Femur (tissue), 1 donor: ENCODE measurements around the gene CERS3.

Experiments used
- DNase-seq: peaks from one replicate; pipeline ENCODE4 v3.0.0-alpha.2; 2017

CERS3 gene

DNA sequence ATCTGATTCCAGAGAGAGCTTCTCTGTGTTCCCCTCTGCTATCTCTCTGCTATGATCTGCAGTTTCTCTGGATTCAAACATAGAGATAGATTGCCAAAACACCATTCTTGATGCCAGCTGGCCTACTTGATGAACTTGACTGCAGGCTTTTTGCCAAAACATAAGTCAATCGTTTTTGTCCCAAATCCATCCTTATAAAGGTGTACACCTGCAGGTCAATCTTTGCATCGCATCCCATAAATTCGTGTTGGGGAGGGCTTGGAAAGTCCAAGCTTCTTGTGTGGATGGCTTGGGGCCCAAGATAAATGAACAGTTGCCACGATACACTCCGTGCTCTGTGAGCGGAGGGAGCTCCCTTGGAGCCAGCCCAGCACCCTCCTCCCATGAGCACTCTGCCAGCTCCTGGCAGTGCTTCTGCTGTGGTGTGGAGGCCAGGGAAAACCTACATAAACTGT lies 2.7 kb downstream of the CERS3 start:
- DNase-seq = peak; percentile 89

DNA sequence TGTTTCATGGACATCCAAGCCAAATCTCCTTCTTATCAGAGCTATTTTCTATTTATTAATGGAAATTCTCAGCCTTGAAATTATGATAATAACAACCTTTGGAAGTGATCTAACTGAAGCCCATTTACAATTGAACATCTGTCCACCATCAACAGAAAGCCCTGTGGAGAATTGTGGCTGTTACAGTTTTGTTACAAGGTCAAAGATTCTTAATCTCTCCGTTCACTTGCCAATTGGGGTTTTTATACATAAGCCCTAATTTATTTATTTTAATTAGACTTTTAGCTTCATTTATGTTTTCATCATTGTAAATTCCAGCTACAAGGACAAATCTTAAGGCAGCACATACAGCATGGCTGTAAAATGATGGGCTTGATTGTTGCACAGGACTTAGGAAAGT lies 3.3 kb downstream of the CERS3 start:
- no peak for DNase-seq

DNA sequence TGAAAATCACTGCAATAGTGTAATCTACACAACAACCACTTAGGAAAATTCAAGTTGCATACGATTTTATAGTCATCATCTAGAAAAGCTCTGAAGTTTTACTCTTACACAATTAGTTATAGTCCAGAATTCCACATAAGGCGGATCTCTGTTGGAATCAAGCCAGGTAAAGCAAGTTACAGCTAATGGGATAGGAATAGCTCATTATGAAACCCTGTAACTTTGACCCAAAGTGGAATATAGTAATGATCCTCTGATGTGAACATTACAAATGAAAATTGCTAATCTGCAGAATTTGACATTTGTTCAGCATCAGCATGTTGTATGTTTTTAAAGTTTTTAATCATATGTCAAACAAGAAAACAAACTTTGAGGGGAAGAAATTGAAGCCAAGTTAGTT lies 4.4 kb downstream of the CERS3 start:
- DNase-seq = no peak

DNA sequence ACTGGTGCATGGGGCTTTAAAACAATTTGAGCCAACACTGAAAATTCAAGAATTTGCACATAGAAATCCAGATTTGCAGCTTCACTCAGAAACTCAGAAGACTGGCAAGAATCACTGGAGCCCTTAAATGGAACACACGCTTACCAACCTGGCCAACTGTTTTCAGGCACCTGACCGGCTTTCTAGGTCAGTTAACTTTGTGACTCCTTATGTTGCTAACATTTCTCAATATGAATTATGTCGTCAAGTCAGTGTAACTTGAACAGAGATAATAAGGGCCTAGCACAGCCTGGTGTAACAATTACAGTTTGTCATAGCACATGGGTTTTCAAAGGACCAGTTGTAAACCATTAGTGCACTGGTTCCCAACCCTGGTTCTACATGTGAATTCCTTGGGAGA lies 6.8 kb downstream of the CERS3 start:
- DNase-seq = no peak

DNA sequence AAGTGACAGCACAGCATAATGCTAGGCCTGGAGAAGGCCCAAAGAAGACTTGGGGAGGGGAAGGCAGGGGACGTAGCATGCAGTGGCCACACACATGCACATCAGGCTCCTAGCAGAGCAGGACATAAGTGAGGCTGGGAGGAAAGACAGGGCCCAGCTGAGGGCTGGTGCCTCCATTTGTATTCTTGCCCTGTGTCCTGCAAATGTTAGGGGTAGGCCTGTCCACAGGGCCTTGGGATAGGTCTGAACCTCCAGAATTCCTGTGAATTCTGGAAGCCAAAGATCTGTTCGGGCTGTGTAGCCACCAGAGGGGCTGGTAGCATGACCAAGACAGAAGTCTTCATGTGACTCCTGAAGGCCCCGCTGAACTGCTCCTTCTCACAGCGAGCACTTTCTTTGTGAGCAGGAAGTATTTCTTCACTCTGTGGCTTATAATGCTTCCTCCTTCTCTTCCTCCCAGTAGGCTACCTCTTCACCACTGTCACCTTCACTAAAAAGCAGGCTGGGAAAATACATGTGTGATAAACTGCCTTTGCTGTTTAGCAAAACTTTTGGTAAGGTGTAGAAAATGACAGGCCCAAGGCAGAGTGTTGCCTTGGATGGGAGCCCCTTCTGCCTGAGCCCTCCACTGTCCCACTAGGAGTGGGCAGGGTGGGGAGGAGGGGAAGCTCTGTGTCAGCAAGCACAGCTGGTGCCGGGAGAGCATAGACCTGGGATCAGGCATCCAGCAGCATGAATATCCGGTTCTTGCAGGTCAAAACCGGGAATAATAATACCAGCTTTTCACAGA lies 8.4 kb downstream of the CERS3 start:
- DNase-seq = no peak

DNA sequence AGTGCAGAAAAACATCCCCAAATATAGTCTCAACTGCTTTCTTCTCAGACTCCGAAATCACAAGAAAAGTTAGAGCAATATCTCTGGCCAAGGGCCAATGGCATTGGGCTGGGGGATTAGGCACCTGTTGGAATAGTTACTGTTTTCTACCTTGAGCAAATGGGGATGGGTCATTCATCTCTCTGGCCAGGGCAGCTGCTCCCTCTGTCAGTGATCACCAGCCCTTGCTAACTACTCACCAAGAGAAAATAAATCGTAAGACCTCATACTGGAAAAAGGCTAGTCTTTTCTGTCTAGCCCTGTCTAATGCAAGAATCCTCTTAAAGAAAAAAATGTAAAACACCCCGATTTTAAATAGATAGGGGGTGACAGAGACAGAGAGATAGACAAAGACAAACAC lies 10.9 kb downstream of the CERS3 start:
- DNase-seq = no peak

DNA sequence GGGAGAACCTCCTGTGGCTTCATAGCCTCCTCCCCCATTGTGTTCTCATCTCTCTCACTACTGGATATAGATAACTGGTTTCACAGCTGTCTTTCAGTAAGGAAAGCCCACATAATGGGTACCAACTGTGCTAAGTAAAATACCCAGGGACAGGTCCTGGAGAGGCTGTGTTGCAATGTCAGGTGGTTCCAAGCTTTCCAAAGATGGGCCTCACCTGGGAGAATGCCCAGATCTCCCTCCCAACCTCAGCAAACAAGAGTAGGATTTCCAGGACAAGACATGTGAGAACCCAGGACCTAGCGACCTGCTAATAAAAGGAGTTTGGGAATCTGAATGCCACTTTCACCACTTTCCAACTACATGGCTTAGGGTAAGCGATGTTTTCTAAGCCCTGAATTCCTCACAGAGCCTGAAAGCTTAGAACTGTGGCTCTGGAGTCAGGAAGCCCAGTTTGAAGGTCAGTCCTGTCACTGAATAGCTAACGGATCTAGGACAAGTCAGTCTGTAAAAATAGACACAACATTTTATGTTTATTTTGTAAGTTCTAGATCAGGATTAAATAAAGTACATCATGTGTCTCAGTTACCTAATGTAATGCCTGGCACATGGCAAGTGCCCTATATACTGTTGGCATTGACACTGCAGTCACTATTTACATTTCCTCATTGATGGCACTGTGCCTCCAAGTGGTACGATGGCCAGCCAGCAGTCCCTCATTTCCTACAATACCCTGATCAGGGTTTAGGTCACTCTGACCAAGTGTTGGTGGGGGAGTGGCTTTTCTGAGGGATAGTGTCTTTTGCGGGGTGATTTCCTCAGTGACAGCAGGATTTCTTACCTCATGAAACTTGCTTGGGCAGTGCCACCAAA lies 11.9 kb downstream of the CERS3 start:
- DNase-seq = peak; percentile 33

DNA sequence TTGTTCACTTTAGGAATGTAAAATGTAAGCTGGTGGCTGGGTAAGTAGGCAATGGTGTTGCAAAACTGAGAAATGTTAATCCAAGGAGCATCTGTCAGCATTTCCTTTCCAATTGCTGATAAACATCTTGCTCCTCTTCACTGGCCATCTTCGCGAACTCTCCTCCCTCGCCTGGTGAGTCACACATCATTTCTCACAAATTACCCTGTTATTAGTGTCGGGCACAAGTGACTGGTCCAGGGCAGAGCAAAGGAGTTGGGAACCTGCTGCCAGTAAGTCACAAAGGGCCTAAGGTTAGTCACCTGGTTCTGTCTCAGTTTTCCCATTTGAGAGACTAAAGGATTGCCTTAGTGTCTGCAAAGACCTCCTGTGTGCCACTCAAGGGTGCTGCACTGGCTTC lies 13.0 kb downstream of the CERS3 start:
- DNase-seq = no peak

DNA sequence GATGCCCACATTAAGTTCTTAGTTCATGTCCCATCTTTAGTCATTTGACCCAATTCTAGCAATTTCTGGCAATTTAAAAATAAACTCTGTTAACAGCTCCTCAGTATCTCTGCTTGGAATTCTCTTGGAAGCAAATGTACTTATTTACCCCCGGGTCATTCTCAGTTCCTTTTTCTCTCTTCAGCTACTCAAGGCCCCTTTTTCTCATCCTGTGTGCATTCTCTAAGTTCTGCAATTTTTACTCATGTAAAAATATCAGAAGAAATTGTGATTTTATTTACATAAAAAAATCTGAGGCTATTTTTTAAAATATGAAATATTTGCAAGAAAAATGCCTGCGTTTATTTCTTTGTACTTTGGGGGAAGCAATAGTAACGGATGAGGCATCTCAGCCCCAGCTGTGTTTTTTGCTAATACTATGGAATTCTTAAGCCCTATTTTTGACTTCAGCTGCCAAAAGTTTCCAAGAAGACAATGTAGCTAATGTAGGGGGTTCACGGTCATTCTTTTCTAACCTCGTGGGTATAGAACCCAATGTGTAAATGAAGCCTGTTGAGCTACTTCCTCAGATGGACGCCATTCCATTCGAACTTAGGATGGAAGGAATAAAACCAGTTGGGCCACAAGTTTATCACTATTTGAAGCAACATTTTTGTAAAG lies 20.0 kb downstream of the CERS3 start:
- no peak for DNase-seq

DNA sequence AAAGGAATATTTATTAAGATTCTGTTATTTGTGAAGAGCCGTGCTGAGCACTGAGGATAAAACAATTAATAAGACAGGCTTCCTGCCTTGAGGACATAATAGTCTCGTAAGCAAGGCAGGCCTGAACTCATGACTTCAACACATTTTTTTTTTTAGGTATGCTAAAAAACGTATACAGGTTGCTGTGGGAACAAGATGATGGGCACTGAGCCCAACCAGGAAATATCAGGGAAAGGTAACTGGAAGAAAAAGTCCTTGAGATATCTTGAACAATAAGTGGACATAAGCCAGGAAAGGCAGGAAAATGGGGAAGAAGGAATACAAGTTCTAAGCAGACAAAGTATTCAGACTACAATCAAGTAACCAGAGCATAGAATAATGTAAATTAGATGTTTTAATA lies 26.1 kb downstream of the CERS3 start:
- no peak for DNase-seq

DNA sequence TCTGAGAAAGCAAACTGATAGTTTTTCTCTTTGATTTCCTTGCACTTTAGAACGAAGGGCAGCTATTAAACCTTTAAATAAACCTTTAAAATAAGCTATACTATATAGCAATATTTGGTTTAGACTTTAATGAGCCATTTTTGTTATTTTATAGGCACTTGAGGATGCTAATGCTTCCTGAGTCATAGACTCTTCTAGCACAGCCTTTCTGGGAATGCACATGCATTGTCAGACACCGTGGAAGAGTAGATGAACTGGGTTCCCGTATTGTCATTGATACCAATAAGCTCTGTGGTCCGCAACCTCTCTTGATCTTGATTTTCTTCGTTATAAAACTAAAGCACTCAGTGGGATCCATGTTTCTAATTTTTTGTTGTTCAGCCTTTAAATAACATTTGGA lies 27.6 kb downstream of the CERS3 start:
- no peak for DNase-seq

DNA sequence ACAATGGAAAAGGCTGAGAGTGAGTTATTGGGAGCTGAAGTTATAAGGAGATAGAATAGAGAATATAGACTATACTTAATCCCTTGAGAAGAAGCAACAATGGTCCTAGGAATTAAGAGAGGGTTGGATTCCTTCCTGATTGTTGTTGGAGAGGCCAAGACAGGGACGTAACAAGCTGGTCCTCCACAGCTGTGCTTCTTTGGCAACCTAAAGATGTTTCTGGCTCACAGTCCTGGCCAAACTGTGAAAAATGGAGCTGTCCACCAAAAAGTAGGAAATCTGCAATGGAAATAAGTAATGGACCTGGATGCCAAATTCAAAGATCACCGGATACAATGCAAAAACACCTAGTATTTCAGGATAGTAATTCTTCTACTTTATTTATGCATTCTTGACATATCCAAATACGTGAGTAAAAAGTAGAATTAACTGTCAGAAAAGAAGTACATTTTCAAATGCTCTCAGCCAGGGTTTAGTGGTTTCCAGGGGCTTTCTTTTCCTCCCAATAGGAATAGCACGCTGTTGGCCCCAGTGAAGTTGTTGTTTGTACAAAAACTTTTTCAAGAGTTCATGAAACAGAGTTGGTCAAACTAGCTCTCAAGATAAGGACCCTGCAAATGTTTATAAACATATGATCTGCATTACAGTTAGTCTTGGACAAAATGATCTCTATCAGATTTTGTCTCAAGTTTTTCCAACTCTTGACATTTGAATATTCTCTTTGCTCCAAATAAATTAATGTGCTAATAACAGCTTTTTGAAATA lies 28.3 kb downstream of the CERS3 start:
- peak; percentile 37 for DNase-seq

DNA sequence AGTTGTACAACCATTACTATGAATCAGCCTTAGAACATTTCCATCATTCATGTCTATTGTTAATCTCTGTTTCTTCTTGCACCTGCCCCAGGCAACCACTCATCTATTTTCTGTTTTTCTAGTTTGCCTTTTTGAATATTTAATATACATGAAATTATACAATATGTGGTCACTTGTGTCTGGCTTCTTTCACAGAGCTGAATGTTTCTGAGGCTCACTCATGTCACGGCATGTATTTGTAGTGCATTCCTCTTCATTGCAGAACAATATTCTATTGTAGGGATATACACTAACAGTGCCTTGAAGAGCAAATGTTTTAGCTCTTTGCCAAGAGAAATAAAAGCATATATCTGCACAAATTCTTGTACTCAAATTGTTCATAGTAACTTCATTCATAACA lies 32.9 kb downstream of the CERS3 start:
- no peak for DNase-seq

DNA sequence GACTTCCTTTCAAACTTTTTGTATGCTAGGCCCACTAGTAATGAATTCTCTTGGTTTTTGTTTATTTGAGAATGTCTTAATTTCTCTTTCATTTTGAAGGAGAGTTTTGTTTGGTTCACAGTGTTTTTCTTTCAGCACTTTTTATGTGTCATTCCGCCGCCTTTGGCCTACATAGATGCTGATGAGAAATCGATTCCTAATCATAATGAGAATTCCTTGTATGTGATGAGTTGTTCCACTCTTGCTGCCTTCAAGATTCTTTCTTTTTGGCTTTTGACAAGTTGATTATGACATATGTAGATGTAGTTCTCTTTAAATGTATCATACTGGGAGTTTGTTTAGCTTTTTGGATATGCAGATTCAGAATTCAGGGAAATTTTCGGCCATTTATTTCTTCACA lies 35.5 kb downstream of the CERS3 start:
- DNase-seq = no peak

DNA sequence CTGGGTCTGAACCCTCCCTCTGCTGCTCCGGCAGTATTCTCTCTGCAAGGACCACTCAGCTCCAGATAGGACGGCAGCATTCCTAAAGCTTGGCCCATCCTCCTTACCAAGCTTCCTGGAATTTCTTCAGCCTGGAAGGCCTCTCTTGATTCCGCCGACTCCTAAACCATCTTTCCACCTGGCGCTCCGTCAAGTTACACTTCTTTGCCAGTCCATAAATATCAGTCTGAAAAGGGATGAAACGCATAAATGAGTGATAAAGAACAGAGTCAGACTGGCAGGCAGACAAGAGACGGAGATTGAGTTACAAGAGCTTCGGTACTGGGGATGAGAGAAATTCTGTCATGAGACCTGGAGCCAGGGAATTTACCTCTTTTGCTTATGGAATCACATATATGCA lies 44.3 kb downstream of the CERS3 start:
- DNase-seq = peak; percentile 32

DNA sequence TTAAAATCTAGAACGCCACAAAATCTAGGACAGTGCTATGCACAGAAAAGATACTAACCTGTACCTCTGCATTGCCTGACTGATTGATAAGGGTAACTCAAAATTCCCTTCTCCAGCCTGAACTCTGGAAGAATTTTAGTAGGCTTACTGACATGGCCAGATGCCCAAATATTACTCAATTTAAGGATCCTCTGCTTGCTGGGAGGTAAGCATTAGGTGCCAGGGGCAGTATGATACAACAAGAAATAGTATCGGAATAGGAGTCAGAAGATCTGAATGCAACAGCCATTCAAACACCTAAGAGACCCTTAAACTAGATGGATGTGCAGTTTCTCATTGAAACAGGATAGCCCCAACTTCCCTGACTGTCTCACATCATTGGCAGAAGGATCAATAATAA lies 45.4 kb downstream of the CERS3 start:
- no peak for DNase-seq

DNA sequence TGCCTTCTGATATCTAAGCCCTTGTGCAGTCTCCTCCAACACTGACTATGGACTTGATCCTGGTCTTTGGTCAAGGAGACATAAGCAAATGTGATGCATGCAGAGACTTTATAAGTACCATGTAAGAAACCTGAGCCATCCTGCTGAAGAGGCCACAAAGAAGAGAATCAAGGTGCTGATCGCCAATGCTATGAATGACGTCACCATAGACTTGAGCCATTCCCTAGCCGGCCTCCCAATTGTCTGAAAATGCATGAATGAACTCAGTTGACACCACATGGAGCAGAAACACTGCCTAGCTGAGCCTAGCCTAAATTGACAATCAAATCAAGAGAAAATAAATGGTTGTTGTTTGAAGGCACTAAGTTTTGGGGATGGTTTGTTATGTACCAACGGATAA lies 51.9 kb downstream of the CERS3 start:
- no peak for DNase-seq

DNA sequence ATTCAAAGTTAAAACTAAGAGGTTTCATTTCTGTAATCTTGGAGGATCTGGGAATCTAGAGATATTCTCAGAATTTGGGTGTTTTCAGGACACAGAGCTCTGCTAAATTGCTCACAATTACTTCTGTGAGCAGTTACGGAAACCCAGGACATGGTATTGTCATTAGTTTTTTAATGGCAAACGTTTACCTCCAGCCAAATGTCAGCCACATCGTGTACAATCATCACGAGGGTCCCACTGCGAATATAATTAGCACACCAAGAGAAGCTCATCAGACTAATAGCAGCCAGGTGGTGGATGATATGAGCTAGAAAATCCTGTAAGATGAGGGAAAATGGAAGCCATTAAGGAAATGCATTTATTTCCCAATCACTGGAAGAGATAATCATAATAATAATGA lies 56.0 kb downstream of the CERS3 start:
- DNase-seq = no peak

DNA sequence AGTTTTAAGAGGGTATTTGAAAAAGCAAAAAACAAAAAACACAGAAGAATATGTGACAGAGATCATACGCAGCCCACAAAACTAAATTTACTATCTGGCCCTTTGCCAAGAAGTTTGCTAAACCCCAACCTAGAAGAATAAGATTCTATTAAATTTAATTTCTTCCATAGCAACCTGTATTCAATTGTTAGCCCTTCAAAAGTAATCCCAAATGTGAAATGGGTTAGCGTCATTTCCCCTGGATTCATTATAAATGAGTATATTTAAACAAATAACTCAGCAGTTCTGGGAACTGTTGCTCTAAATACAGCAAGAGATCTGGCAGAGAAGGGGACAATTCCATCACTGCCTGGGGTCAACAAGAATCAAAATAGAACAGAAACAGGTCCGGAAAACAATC lies 56.8 kb downstream of the CERS3 start:
- no peak for DNase-seq

DNA sequence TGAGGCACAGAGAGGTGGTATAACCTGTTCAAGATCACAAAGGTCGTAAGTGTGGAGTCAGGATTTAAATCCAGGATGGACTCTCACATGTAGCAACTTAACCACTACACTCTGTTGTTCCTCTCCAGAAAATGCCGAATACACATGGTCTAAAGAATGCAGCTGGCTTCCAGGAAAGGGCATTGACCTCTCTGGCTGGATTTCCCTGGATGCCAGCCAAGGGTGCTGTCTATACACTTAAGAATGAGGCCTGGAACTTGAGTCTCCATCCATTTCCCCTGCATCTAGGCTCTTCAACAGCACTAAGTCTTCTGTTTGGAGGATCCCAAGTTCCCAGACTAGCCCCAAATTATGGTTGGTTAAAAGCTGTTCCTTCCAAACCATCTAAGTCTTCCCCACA lies 60.5 kb downstream of the CERS3 start:
- peak; percentile 72 for DNase-seq

DNA sequence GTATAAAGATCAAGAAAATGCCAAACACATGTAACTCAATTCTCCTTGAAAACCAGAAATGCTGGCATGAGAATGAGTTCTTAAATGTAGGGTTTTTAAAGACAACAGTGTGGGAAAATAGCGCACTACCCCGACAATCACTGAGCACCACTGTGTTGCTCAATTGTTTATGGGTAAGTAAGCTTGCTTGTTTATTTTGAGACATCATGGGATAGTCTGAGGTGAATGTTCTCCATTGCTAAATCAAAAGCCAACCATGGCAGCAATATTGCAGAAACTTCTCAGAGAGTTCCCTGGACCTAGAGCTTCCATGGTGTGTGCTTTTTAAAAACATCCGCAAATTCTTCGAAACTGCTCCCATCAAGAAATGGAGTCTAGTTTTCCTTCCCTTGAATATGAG lies 62.7 kb downstream of the CERS3 start:
- no peak for DNase-seq

DNA sequence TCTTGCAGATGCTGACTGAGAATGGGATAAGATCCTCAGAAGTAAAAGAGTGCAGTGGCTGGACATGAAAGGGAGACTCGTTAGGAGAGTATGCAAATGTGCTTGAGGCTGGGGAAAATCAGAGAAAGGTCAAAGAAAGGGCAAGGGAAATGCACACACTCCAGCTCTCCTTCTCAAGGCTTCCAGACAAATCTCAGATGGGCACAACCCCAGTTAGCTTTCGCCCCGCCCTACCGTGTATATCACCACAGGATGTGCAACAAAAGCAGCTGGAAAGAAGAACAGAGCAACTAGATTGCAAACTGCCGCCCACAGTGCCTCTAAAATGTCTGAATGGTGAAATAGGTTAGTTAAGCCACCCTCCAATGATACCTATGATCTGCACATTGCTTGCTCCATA lies 63.9 kb downstream of the CERS3 start:
- no peak for DNase-seq

DNA sequence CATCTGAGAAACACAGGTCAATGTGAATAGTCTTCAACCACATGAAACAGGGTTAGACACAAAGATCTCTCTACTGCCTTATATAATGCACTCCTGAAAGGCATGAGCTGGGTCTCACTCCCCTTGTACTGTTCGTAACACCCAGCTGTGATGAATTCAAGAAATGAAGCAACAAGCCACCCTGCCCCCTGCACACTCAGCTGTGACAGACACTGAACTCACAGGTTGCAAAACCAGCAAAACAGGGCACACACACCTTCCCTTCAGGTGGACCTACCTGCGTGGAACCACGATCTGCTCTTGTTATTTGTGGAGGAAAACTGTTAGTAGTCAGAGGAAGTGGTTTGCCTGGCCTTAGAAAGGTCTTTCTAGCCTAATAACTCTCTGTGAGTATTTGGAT lies 64.5 kb downstream of the CERS3 start:
- DNase-seq = no peak
